Testis (tissue), 2 donors: ENCODE data around the gene LRRC37B.

Experiments
- CTCF ChIP-seq, 3 experiments: fragments of 450-650 bp in 2 of 3; fragments of 200-600 bp in 1 of 3; sonication (generic) in 1 of 3; IDR thresholded peaks; one replicate each; pipeline ENCODE4 v1.5.1; 2016 to 2019; ENCODE audit warnings: antibody characterized with exemption in 3 of 3, mild to moderate bottlenecking in 2 of 3, moderate library complexity in 1 of 3
- POLR2A ChIP-seq: fragments of 450-650 bp; IDR thresholded peaks from one replicate; pipeline ENCODE4 v1.6.1; 2017; ENCODE audit warnings: antibody characterized with exemption, mild to moderate bottlenecking, moderate library complexity

GRCh38 chr17:32009262-32009542 lies 2.0 kb downstream of the LRRC37B start:
- TF ChIP-seq CTCF (IDR thresholded peaks at IDR 0.05): no peak
- TF ChIP-seq POLR2A: no peak
